ENCODE data around the gene ASTN2. TPM values are rescaled to one million over a fixed set of nuclear protein-coding genes. Genes with fewer than 3 reads are reported as not detected.

ASTN2 gene
- total RNA-seq, 4 donors from 2014 or later: 0.97 to 4.7 (median 3.0) TPM

DNA sequence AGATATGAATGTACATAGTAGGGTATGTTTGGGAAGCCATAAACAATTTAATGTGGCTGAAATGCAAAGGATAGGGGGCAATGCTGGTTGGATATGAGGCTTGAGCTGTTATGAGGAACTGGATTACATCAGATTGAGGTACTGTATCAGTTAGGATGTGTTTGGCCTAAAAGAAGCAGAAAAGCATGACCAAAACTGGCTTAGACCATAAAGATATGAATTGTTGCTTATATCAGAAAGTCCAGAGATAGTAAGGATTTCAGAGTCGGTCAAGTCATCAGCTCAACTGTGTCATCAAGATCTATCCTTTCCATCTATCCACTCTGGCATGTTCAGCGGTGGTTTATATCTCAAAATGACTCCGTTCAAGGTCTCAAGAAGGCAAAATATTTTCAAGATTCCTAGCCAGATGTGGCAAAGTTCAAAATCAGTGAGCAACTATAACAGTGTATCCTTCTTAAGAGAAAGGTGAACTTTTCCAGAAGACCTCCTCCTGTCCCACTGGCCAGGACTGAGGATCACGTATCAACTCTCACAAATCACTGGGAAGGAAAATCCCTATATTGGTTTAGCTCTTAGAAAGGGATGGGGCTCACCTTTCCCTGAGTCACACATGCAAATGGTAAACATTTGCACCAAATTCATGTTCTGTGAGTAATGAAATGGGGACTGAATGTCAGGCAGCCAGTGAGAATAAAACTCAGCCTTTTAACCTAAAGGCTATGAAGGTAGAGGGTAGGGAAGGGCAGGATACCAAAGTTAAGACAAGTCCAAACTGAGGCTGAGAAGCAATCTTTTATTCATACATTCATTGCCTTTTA is 469.9 kb downstream of the ASTN2 start:
- no peak overlapping the region for H3K4me3 ChIP-seq (ENCODE audit: low read depth, poor library complexity, severe bottlenecking)
- intact Hi-C loops (cut with DNase I; ENCODE audit: low total_unique reads): no loop called here
- no peak for DNase-seq (ENCODE audit: low spot score in 2 of 2)
- WGBS, 2 donors: 75 to 88% methylated on average over 4 of the region's 4 CpGs
- no peak for TF ChIP-seq CTCF (IDR thresholded peaks at IDR 0.05)
- no peak for TF ChIP-seq POLR2A (IDR thresholded peaks at IDR 0.05)

DNA sequence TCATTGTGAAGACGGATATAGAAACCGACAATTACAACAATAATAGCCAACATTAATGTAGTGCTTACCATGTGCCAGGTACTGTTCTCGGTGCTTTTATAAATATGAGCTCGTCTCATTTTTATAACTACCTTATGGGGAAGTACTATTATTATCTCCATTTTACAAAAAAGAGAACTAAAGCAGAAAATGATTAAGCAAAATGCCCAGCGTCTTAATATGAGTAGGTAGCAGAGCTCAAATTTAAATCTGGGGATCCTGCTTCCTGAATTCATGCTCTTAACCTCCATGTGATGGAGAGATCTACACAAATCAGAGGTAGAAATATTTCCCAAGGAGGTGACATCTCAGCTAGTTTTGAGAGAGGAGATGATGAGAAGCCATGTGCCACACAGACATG is 470.9 kb downstream of the ASTN2 start:
- no peak for TF ChIP-seq CTCF (IDR thresholded peaks at IDR 0.05)
- no peak for TF ChIP-seq POLR2A (IDR thresholded peaks at IDR 0.05)
- intact Hi-C loops (cut with DNase I; ENCODE audit: low total_unique reads): no loop called here
- WGBS, 2 donors: 82% methylated on average over 5 of the region's 5 CpGs
- no peak overlapping the region for H3K4me3 ChIP-seq (ENCODE audit: low read depth, poor library complexity, severe bottlenecking)
- no peak for DNase-seq (ENCODE audit: low spot score in 2 of 2)

- intact Hi-C loops (cut with DNase I; ENCODE audit: low total_unique reads): no loop called here
- TF ChIP-seq CTCF (IDR thresholded peaks at IDR 0.05) (no peak), POLR2A (IDR thresholded peaks at IDR 0.05) (no peak)
- WGBS, 2 donors: 90 to 92% methylated on average over 3 of the region's 3 CpGs
These were observed 472.2 kb downstream of the ASTN2 start for GRCh38 chr9:116942593-116943061.

DNA sequence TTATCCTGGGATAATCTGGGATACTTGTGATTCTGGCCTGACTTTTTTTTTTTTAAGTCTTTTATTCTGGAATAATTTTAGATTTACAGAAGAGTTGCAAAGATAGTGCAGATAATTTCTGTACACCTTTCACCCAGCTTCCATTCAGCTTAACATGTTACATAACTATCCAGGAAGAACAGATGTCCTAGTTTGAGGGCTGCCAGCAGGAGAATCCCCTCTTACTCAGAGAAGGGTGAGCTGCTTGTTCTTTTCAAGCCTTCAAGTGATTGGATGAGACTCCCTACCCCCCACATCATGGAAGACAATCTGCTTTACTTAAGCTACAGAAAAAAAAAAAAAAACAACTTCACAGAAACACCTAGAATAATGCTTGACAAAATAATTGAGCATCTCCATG is 473.6 kb downstream of the ASTN2 start:
- no peak for DNase-seq (ENCODE audit: low spot score in 2 of 2)
- TF ChIP-seq POLR2A (IDR thresholded peaks at IDR 0.05) (no peak), CTCF (IDR thresholded peaks at IDR 0.05) (no peak)
- intact Hi-C loops (cut with DNase I; ENCODE audit: low total_unique reads): no loop called here
- H3K4me3 ChIP-seq (ENCODE audit: low read depth, poor library complexity, severe bottlenecking): no peak overlapping the region

More at GRCh38 chr9:116942593-116943061, 472.2 kb downstream of the ASTN2 start:
- DNase-seq (ENCODE audit: low spot score in 2 of 2): no peak
- no peak overlapping the region for H3K4me3 ChIP-seq (ENCODE audit: low read depth, poor library complexity, severe bottlenecking)

DNA sequence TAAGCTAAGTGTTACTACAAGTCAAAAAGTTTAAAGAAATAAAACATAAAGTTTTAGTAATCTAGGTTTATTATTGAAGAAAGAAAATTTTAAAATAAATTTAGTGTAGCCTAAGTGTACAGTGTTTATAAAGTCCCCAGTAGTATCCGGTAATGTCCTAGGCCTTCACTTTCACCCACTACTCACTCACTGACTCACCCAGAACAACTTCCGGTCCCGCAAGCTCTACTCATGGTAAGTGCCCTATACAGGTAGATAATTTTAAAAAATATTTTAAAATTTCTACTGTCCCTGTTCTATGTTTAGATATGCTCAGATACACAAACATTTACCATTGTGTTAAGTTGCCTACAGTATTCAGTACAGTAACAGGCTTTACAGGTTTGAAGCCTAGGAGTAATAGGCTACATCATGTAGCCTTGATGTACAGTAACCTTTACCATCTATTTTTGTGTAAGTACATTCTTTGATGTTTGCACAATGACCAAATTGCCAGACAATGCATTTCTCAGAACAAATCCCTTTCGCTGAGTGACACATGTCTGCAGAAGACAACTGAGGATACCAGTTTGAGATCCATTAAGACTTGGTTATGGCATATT is 474.1 kb downstream of the ASTN2 start:
- whole genome bisulfite sequencing, 2 donors: 96 to 97% methylated on average over 4 of the region's 4 CpGs
- TF ChIP-seq POLR2A (IDR thresholded peaks at IDR 0.05): no peak
- TF ChIP-seq CTCF (IDR thresholded peaks at IDR 0.05): no peak
- H3K4me3 ChIP-seq (ENCODE audit: low read depth, poor library complexity, severe bottlenecking): no peak overlapping the region
- no peak for DNase-seq (ENCODE audit: low spot score in 2 of 2)
- intact Hi-C loops (cut with DNase I; ENCODE audit: low total_unique reads): no loop called here

Measured in lower leg skin (tissue), 4 donors.